ENCODE results near the gene PTX4. TPM values are rescaled to one million over a fixed set of nuclear protein-coding genes. Genes with fewer than 3 reads are reported as not detected.

The PTX4 gene
- total and polyA plus RNA-seq, 2 donors = 0.05 TPM

GRCh38 chr16:1526608-1527555 is 38.1 kb upstream of the PTX4 start:
- Histone ChIP-seq H3K4me1 (ENCODE audit: control insufficient read depth in 2 of 2, insufficient read depth in 2 of 2, low read length in 2 of 2) (peaks cover 8 to 48% of the 10 kb centered on the region in 2 donors), H3K27ac (ENCODE audit: low read depth in 1 of 2, low read length in 1 of 2) (peak overlapping the region; percentile 82 to 85), H3K9me3 (ENCODE audit: control insufficient read depth in 2 of 2, insufficient read depth in 1 of 2, low read length in 1 of 2) (no peaks in the 10 kb centered on the region), H3K4me3 (ENCODE audit: low read length in 2 of 2) (no peak overlapping the region), H3K27me3 (ENCODE audit: control insufficient read depth in 2 of 2, insufficient read depth in 1 of 2, low read length in 1 of 2) (no peaks in the 10 kb centered on the region), H3K36me3 (ENCODE audit: control insufficient read depth in 2 of 2, insufficient read depth in 2 of 2, low read length in 1 of 2) (peaks cover 0 to 7% of the 10 kb centered on the region in 2 donors)
- WGBS = 75% methylated on average over 38 of the region's 38 CpGs
- peak in 3 of 9 donors; percentile 16 to 66 (median 45) for DNase-seq (ENCODE audit: low read depth in 6 of 9, low spot score in 9 of 9)

- no peaks in the 10 kb centered on the region for H3K27me3 ChIP-seq (ENCODE audit: control insufficient read depth in 2 of 2, insufficient read depth in 1 of 2, low read length in 1 of 2)
- no peaks in the 10 kb centered on the region for H3K9me3 ChIP-seq (ENCODE audit: control insufficient read depth in 2 of 2, insufficient read depth in 1 of 2, low read length in 1 of 2)
- peaks cover 8 to 39% of the 10 kb centered on the region in 2 donors for H3K4me1 ChIP-seq (ENCODE audit: control insufficient read depth in 2 of 2, insufficient read depth in 2 of 2, low read length in 2 of 2)
- peak in 1 of 9 donors; percentile 28 for DNase-seq (ENCODE audit: low read depth in 6 of 9, low spot score in 9 of 9)
- WGBS = 74% methylated on average over 44 of the region's 44 CpGs
- H3K4me3 ChIP-seq (ENCODE audit: low read length in 2 of 2) = no peak overlapping the region
- peaks cover 0 to 7% of the 10 kb centered on the region in 2 donors for H3K36me3 ChIP-seq (ENCODE audit: control insufficient read depth in 2 of 2, insufficient read depth in 2 of 2, low read length in 1 of 2)
- peak overlapping the region in 1 of 2 donors; percentile 21 for H3K27ac ChIP-seq (ENCODE audit: low read depth in 1 of 2, low read length in 1 of 2)
Observed at GRCh38 chr16:1525871-1526607, 37.3 kb upstream of the PTX4 start.

- no peak overlapping the region for H3K4me3 ChIP-seq (ENCODE audit: low read length in 2 of 2)
- peaks cover 10% of the 10 kb centered on the region in 2 donors for H3K36me3 ChIP-seq (ENCODE audit: control insufficient read depth in 2 of 2, insufficient read depth in 2 of 2, low read length in 1 of 2)
- H3K27ac ChIP-seq (ENCODE audit: low read depth in 1 of 2, low read length in 1 of 2) = no peak overlapping the region
- DNase-seq (ENCODE audit: low read depth in 6 of 9, low spot score in 9 of 9) = no peak
- 98% methylated on average over 26 of the region's 26 CpGs for WGBS
- no peaks in the 10 kb centered on the region for H3K9me3 ChIP-seq (ENCODE audit: control insufficient read depth in 2 of 2, insufficient read depth in 1 of 2, low read length in 1 of 2)
- H3K27me3 ChIP-seq (ENCODE audit: control insufficient read depth in 2 of 2, insufficient read depth in 1 of 2, low read length in 1 of 2) = no peaks in the 10 kb centered on the region
- peaks cover 8 to 29% of the 10 kb centered on the region in 2 donors for H3K4me1 ChIP-seq (ENCODE audit: control insufficient read depth in 2 of 2, insufficient read depth in 2 of 2, low read length in 2 of 2)
Observed at GRCh38 chr16:1524366-1524765, 35.6 kb upstream of the PTX4 start.

- no peak for DNase-seq (ENCODE audit: low read depth in 6 of 9, low spot score in 9 of 9)
- 94% methylated on average over 30 of the region's 30 CpGs for WGBS
- H3K36me3 ChIP-seq (ENCODE audit: control insufficient read depth in 2 of 2, insufficient read depth in 2 of 2, low read length in 1 of 2) = peaks cover 10% of the 10 kb centered on the region in 2 donors
- H3K4me1 ChIP-seq (ENCODE audit: control insufficient read depth in 2 of 2, insufficient read depth in 2 of 2, low read length in 2 of 2) = peaks cover 8 to 29% of the 10 kb centered on the region in 2 donors
- no peak overlapping the region for H3K27ac ChIP-seq (ENCODE audit: low read depth in 1 of 2, low read length in 1 of 2)
- no peaks in the 10 kb centered on the region for H3K9me3 ChIP-seq (ENCODE audit: control insufficient read depth in 2 of 2, insufficient read depth in 1 of 2, low read length in 1 of 2)
- H3K27me3 ChIP-seq (ENCODE audit: control insufficient read depth in 2 of 2, insufficient read depth in 1 of 2, low read length in 1 of 2) = no peaks in the 10 kb centered on the region
- H3K4me3 ChIP-seq (ENCODE audit: low read length in 2 of 2) = no peak overlapping the region
Observed at GRCh38 chr16:1523581-1524245, 35.0 kb upstream of the PTX4 start.

GRCh38 chr16:1520461-1520860 is 31.7 kb upstream of the PTX4 start:
- WGBS = 97% methylated on average over 19 of the region's 19 CpGs

GRCh38 chr16:1519831-1520230 is 31.1 kb upstream of the PTX4 start:
- Histone ChIP-seq H3K4me1 (ENCODE audit: control insufficient read depth in 2 of 2, insufficient read depth in 2 of 2, low read length in 2 of 2) (peaks cover 0 to 3% of the 10 kb centered on the region in 2 donors), H3K9me3 (ENCODE audit: control insufficient read depth in 2 of 2, insufficient read depth in 1 of 2, low read length in 1 of 2) (peaks cover 0 to 5% of the 10 kb centered on the region in 2 donors), H3K4me3 (ENCODE audit: low read length in 2 of 2) (no peak overlapping the region), H3K36me3 (ENCODE audit: control insufficient read depth in 2 of 2, insufficient read depth in 2 of 2, low read length in 1 of 2) (peaks cover 10% of the 10 kb centered on the region in 2 donors), H3K27ac (ENCODE audit: low read depth in 1 of 2, low read length in 1 of 2) (no peak overlapping the region), H3K27me3 (ENCODE audit: control insufficient read depth in 2 of 2, insufficient read depth in 1 of 2, low read length in 1 of 2) (no peaks in the 10 kb centered on the region)
- DNase-seq (ENCODE audit: low read depth in 6 of 9, low spot score in 9 of 9) = no peak
- WGBS = 97% methylated on average over 17 of the region's 17 CpGs

More at GRCh38 chr16:1520461-1520860, 31.7 kb upstream of the PTX4 start:
- H3K4me1 ChIP-seq (ENCODE audit: control insufficient read depth in 2 of 2, insufficient read depth in 2 of 2, low read length in 2 of 2) = peaks cover 0 to 4% of the 10 kb centered on the region in 2 donors
- no peak overlapping the region for H3K27ac ChIP-seq (ENCODE audit: low read depth in 1 of 2, low read length in 1 of 2)
- DNase-seq (ENCODE audit: low read depth in 6 of 9, low spot score in 9 of 9) = no peak
- peaks cover 0 to under 1% of the 10 kb centered on the region in 2 donors for H3K9me3 ChIP-seq (ENCODE audit: control insufficient read depth in 2 of 2, insufficient read depth in 1 of 2, low read length in 1 of 2)
- H3K4me3 ChIP-seq (ENCODE audit: low read length in 2 of 2) = no peak overlapping the region
- peaks cover 10% of the 10 kb centered on the region in 2 donors for H3K36me3 ChIP-seq (ENCODE audit: control insufficient read depth in 2 of 2, insufficient read depth in 2 of 2, low read length in 1 of 2)
- H3K27me3 ChIP-seq (ENCODE audit: control insufficient read depth in 2 of 2, insufficient read depth in 1 of 2, low read length in 1 of 2) = no peaks in the 10 kb centered on the region

- Histone ChIP-seq H3K4me1 (ENCODE audit: control insufficient read depth in 2 of 2, insufficient read depth in 2 of 2, low read length in 2 of 2) (peaks cover 0 to 3% of the 10 kb centered on the region in 2 donors), H3K27me3 (ENCODE audit: control insufficient read depth in 2 of 2, insufficient read depth in 1 of 2, low read length in 1 of 2) (no peaks in the 10 kb centered on the region), H3K4me3 (ENCODE audit: low read length in 2 of 2) (no peak overlapping the region), H3K27ac (ENCODE audit: low read depth in 1 of 2, low read length in 1 of 2) (no peak overlapping the region), H3K9me3 (ENCODE audit: control insufficient read depth in 2 of 2, insufficient read depth in 1 of 2, low read length in 1 of 2) (peaks cover 2 to 12% of the 10 kb centered on the region in 2 donors), H3K36me3 (ENCODE audit: control insufficient read depth in 2 of 2, insufficient read depth in 2 of 2, low read length in 1 of 2) (peaks cover 4 to 10% of the 10 kb centered on the region in 2 donors)
- no peak for DNase-seq (ENCODE audit: low read depth in 6 of 9, low spot score in 9 of 9)
- 96% methylated on average over 16 of the region's 16 CpGs for WGBS
Observed at GRCh38 chr16:1518626-1519135, 29.9 kb upstream of the PTX4 start.

GRCh38 chr16:1514507-1514906 is 25.8 kb upstream of the PTX4 start:
- 100% methylated on average over 3 of the region's 3 CpGs for WGBS
- Histone ChIP-seq H3K27me3 (ENCODE audit: control insufficient read depth in 2 of 2, insufficient read depth in 1 of 2, low read length in 1 of 2) (no peaks in the 10 kb centered on the region), H3K9me3 (ENCODE audit: control insufficient read depth in 2 of 2, insufficient read depth in 1 of 2, low read length in 1 of 2) (peaks cover 2 to 12% of the 10 kb centered on the region in 2 donors), H3K4me3 (ENCODE audit: low read length in 2 of 2) (no peak overlapping the region), H3K4me1 (ENCODE audit: control insufficient read depth in 2 of 2, insufficient read depth in 2 of 2, low read length in 2 of 2) (no peaks in the 10 kb centered on the region), H3K36me3 (ENCODE audit: control insufficient read depth in 2 of 2, insufficient read depth in 2 of 2, low read length in 1 of 2) (peaks cover 12 to 20% of the 10 kb centered on the region in 2 donors), H3K27ac (ENCODE audit: low read depth in 1 of 2, low read length in 1 of 2) (no peak overlapping the region)
- DNase-seq (ENCODE audit: low read depth in 6 of 9, low spot score in 9 of 9) = no peak

All from thymus (tissue), 11 donors.